RWPE1 (cell line): ENCODE results near the gene ZNF783.

Experiments
- CTCF ChIA-PET: fragments of 350-600 bp; sonication (Branson Sonifier 250); formaldehyde crosslinking; extraction: SDS; loops from one replicate; lab custom pipeline; 2021; lab: Yijun Ruan, JAX
- POLR2A ChIA-PET: fragments of 400-600 bp; formaldehyde crosslinking; extraction: SDS; loops from one replicate; lab custom pipeline; 2020; ENCODE audit warnings: antibody characterized with exemption; ENCODE audit not compliant: low non-redundant PET; lab: Yijun Ruan, JAX
- DNase-seq: peaks from one replicate; pipeline ENCODE4 v3.0.0; 2012; ENCODE audit warnings: low spot score
- H3K27ac ChIP-seq: fragments of 450-650 bp; 2 replicates; pipeline ENCODE4 v1.5.1; 2017
- TF ChIP-seq, protein P1 (sequence below): fragments of 450-650 bp; conservative IDR thresholded peaks from 2 replicates; pipeline ENCODE4 v1.5.1; 2017; ENCODE audit warnings: low read depth, mild to moderate bottlenecking

ZNF783 gene

DNA sequence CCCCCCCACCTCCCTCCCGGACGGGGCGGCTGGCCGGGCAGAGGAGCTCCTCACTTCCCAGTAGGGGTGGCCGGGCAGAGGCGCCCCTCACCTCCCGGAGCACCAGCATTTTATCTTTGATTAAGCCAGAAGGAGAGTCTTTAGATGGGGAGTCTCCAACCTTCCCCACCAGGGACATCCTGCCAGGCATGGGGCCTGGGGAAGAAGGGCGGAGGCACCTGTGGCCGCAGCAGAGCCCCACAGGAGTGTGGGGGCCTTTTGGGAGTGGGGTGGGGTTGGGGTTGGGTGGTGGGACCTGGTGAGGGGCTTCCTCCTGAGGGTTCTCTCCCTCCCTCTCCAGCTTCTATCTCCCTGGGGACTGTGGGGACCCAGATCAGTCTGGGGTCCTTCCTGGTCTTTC, 18.2 kb downstream of the ZNF783 start:
- no peak overlapping the region for H3K27ac ChIP-seq
- no peak for DNase-seq
- POLR2A ChIA-PET, result no interaction called here
- TF ChIP-seq, protein P1, sequence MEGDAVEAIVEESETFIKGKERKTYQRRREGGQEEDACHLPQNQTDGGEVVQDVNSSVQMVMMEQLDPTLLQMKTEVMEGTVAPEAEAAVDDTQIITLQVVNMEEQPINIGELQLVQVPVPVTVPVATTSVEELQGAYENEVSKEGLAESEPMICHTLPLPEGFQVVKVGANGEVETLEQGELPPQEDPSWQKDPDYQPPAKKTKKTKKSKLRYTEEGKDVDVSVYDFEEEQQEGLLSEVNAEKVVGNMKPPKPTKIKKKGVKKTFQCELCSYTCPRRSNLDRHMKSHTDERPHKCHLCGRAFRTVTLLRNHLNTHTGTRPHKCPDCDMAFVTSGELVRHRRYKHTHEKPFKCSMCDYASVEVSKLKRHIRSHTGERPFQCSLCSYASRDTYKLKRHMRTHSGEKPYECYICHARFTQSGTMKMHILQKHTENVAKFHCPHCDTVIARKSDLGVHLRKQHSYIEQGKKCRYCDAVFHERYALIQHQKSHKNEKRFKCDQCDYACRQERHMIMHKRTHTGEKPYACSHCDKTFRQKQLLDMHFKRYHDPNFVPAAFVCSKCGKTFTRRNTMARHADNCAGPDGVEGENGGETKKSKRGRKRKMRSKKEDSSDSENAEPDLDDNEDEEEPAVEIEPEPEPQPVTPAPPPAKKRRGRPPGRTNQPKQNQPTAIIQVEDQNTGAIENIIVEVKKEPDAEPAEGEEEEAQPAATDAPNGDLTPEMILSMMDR, result no peak
- CTCF ChIA-PET, result no interaction called here

DNA sequence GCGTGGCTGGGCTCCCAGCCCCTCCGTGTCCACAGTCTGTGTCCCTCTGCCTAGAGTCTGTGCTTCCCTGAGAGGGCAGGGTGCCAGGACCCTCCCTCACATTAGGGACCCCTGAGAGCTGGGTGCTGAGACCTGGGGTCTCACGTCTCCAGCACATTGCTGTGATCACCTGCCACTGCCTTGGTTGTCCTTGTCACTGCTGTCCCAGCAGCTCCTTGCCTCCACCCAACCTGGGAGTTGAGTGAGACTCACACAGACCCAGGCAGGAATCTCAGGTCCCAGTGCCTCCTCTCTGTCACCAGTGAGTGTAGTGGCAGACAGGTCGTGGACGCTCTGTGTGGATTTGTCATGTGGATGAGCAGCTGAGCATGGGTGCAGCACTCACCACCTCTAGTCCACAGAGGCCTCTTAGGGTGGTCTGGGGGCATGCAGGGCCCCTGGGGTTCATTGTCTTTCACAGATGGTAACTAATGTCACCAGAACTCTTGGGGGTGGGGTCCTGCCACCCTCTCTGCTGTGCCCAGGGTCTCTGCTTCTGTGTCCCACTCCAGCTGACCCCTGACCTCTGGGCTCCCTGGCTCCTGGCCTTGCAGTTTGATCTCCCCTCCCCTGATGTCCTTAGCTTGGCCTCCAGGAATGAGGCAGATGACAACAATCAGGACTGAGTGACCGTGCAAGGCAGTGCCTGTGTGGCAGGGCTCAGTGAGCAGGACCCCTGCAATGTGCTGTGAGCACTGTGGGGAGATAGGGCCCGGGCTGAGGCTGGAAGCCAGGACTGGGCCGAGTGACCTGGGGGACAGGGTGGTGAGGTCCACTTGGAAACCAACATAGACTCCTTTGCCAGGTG, 18.9 kb downstream of the ZNF783 start:
- TF ChIP-seq, protein P1, result no peak

GRCh38 chr7:149281508-149282330, 19.7 kb downstream of the ZNF783 start:
- no peak for DNase-seq
- CTCF ChIA-PET, result no interaction called here

More for the DNA sequence above, 18.9 kb downstream of the ZNF783 start:
- ChIA-PET POLR2A (no interaction called here), CTCF (no interaction called here)
- no peak overlapping the region for H3K27ac ChIP-seq
- no peak for DNase-seq

DNA sequence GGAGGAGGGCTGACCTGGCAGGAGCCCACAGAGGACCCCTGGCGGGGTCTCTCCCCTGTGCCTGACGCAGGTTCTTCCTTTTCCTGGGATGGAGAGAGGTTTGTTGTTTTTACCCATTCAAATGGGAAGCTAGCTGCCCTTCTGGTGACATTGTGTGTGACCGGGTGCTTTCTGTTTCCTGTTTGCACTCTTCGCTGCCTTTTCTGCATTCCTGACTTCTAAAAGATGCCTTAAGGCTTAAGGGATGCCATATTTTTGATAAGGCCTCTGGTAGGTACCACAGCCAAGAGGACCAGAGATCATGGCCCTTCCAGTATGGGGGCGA, 20.3 kb downstream of the ZNF783 start:
- TF ChIP-seq, protein P1, result no peak
- no peak overlapping the region; the same call in 1 of the 2 replicates for H3K27ac ChIP-seq
- POLR2A ChIA-PET, result no interaction called here
- CTCF ChIA-PET, result no interaction called here
- DNase-seq, result no peak

More at GRCh38 chr7:149281508-149282330, 19.7 kb downstream of the ZNF783 start:
- no peak overlapping the region; the same call in 1 of the 2 replicates for H3K27ac ChIP-seq
- POLR2A ChIA-PET, result no interaction called here
- TF ChIP-seq, protein P1, result no peak

DNA sequence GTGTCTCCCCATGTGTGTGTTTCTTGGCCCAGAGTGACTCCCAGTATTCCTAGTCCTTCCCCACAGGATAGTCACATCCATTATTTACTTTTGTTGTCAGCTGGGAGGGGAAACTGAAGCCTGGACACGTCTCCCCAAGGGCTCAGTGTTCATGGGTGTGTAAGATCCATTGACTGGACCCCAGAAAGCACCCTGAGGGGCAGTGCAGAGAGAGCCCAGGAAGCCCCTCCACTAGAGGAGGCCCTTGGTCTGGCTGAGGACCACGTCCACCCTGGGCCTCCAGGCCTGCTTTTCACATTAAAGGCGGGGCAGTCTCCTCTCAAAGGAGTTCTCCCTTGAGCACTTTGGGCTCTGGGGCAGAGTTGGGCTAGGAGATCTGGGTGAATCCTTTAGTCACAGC, 21.3 kb downstream of the ZNF783 start:
- ChIA-PET POLR2A (no interaction called here), CTCF (no interaction called here)
- no peak overlapping the region for H3K27ac ChIP-seq
- no peak for DNase-seq
- TF ChIP-seq, protein P1, result no peak

- CTCF ChIA-PET, result interaction anchor here (0.6 kb wide), 1 partner anchor 175 kb away, joined by 3 read pairs; no protein-coding TSS in a partner anchor
- POLR2A ChIA-PET, result no interaction called here
- TF ChIP-seq, protein P1, result no peak
- H3K27ac ChIP-seq, result peak overlapping the region; percentile 25
- DNase-seq, result no peak
Observed at GRCh38 chr7:149284343-149284742, 22.3 kb downstream of the ZNF783 start.
